Testis (tissue), 3 donors: ENCODE data around the gene MYH10. TPM values are rescaled to one million over a fixed set of nuclear protein-coding genes. Genes with fewer than 3 reads are reported as not detected.

Source experiments
- DNase-seq: peaks from one replicate; pipeline ENCODE4 v3.0.0-alpha.2; 2019
- H3K27ac ChIP-seq, 2 donors: fragments of 200-600 bp; sonication (generic); one replicate each; pipeline ENCODE4 v1.5.1; 2019
- H3K27me3 ChIP-seq: fragments of 200-600 bp; sonication (generic); one replicate; pipeline ENCODE4 v1.5.1; 2019
- H3K36me3 ChIP-seq: fragments of 200-600 bp; sonication (generic); one replicate; pipeline ENCODE4 v1.5.1; 2017; ENCODE audit warnings: low read depth; ENCODE audit errors: missing control alignments
- H3K4me1 ChIP-seq: fragments of 200-600 bp; sonication (generic); one replicate; pipeline ENCODE4 v1.5.1; 2019
- H3K4me3 ChIP-seq, 2 donors: fragments of 200-600 bp; sonication (generic); one replicate each; pipeline ENCODE4 v1.5.1; 2017 to 2019
- H3K9me3 ChIP-seq: fragments of 200-600 bp; sonication (generic); one replicate; pipeline ENCODE4 v1.5.1; 2017
- CTCF ChIP-seq, 3 experiments: fragments of 450-650 bp in 2 of 3; fragments of 200-600 bp in 1 of 3; sonication (generic) in 1 of 3; IDR thresholded peaks; one replicate each; pipeline ENCODE4 v1.5.1; 2016 to 2019; ENCODE audit warnings: antibody characterized with exemption in 3 of 3, mild to moderate bottlenecking in 2 of 3, moderate library complexity in 1 of 3
- POLR2A ChIP-seq: fragments of 450-650 bp; IDR thresholded peaks from one replicate; pipeline ENCODE4 v1.6.1; 2017; ENCODE audit warnings: antibody characterized with exemption, mild to moderate bottlenecking, moderate library complexity
- WGBS, 2 donors: methylation state at CpG; one replicate each; pipeline ENCODE4 v1.1.5; 2018; 5-methylcytosine and 5-hydroxymethylcytosine counted together
- intact Hi-C: fragments of 100-400 bp; cut with DNase I; formaldehyde crosslinking; loops from one replicate; pipeline ENCODE4 v1.15.1; 2023; ENCODE audit warnings: low total_unique reads
- polyA plus RNA-seq: library from polyadenylated mRNA; stranded (reverse); fragments of 350-450 nt; fragmentation: Illumina TruSeq; extraction: RNeasy Lipid Tissue Mini Kit (QIAGEN cat#74804); gene quantifications from one replicate; pipeline ENCODE4 v1.2.3, GENCODE V29; 2014; ENCODE audit warnings: low read depth, low replicate concordance; ENCODE audit not compliant: insufficient read depth
- total RNA-seq, 2 donors: library from RNA; depleted of rRNA; stranded (reverse); fragments of >200 nt; gene quantifications; one replicate each; pipeline ENCODE4 v1.2.3, GENCODE V29; 2016

MYH10 gene
- total and polyA plus RNA-seq, 3 donors from 2014 or later: 25.5 to 34.1 (median 33.1) TPM

- H3K4me1 ChIP-seq: no peaks in the 10 kb centered on the region
- no peaks in the 10 kb centered on the region for H3K36me3 ChIP-seq
- TF ChIP-seq CTCF (IDR thresholded peaks at IDR 0.05): no peak
- TF ChIP-seq POLR2A: no peak
- H3K9me3 ChIP-seq: no peaks in the 10 kb centered on the region
- 85 to 86% methylated on average over 5 of the region's 5 CpGs for WGBS, 2 donors
- no peak for DNase-seq
- no peak overlapping the region for H3K27ac ChIP-seq
- intact Hi-C loops: no loop called here
- no peaks in the 10 kb centered on the region for H3K27me3 ChIP-seq
- no peak overlapping the region for H3K4me3 ChIP-seq
These were observed 107.9 kb downstream of the MYH10 start for GRCh38 chr17:8522577-8522976.

GRCh38 chr17:8520981-8521380 is 109.5 kb downstream of the MYH10 start:
- Histone ChIP-seq H3K4me3 (no peak overlapping the region), H3K27ac (no peak overlapping the region), H3K4me1 (no peaks in the 10 kb centered on the region), H3K9me3 (no peaks in the 10 kb centered on the region), H3K36me3 (no peaks in the 10 kb centered on the region), H3K27me3 (no peaks in the 10 kb centered on the region)
- intact Hi-C loops: no loop called here
- no peak for DNase-seq
- 92 to 98% methylated on average over 10 of the region's 10 CpGs for WGBS, 2 donors
- TF ChIP-seq CTCF (IDR thresholded peaks at IDR 0.05) (no peak), POLR2A (no peak)

GRCh38 chr17:8518850-8519249 is 111.7 kb downstream of the MYH10 start:
- Histone ChIP-seq H3K36me3 (no peaks in the 10 kb centered on the region), H3K4me1 (no peaks in the 10 kb centered on the region), H3K27me3 (no peaks in the 10 kb centered on the region), H3K27ac (no peak overlapping the region), H3K4me3 (no peak overlapping the region), H3K9me3 (no peaks in the 10 kb centered on the region)
- TF ChIP-seq POLR2A (no peak), CTCF (IDR thresholded peaks at IDR 0.05) (no peak)
- intact Hi-C loops: no loop called here
- no peak for DNase-seq
- WGBS, 2 donors: 90 to 93% methylated on average over 2 of the region's 2 CpGs

GRCh38 chr17:8518326-8518725 is 112.2 kb downstream of the MYH10 start:
- Histone ChIP-seq H3K36me3 (no peaks in the 10 kb centered on the region), H3K27ac (no peak overlapping the region), H3K4me1 (no peaks in the 10 kb centered on the region), H3K27me3 (no peaks in the 10 kb centered on the region), H3K4me3 (no peak overlapping the region), H3K9me3 (no peaks in the 10 kb centered on the region)
- TF ChIP-seq CTCF (IDR thresholded peaks at IDR 0.05) (no peak), POLR2A (no peak)
- DNase-seq: no peak
- 92 to 95% methylated on average over 6 of the region's 6 CpGs for WGBS, 2 donors
- intact Hi-C loops: no loop called here

GRCh38 chr17:8514801-8515200 is 115.7 kb downstream of the MYH10 start:
- no peak for DNase-seq
- WGBS, 2 donors: 93 to 94% methylated on average over 11 of the region's 11 CpGs
- H3K9me3 ChIP-seq: no peaks in the 10 kb centered on the region
- H3K27ac ChIP-seq: no peak overlapping the region
- no peaks in the 10 kb centered on the region for H3K27me3 ChIP-seq
- no peak for TF ChIP-seq CTCF (IDR thresholded peaks at IDR 0.05)
- TF ChIP-seq POLR2A: no peak
- intact Hi-C loops: no loop called here
- no peak overlapping the region for H3K4me3 ChIP-seq
- H3K4me1 ChIP-seq: no peaks in the 10 kb centered on the region
- no peaks in the 10 kb centered on the region for H3K36me3 ChIP-seq
